ENCODE measurements around the gene TMEFF2. TPM values are rescaled to one million over a fixed set of nuclear protein-coding genes. Genes with fewer than 3 reads are reported as not detected.

TMEFF2 gene
- total RNA-seq, 1 donor from 2014 or later, result 23.9 TPM

- Mint-ChIP-seq H3K27me3 (ENCODE audit: unreplicated experiment) (peaks cover 3% of the 10 kb centered on the region), H3K27ac (ENCODE audit: unreplicated experiment) (no peak overlapping the region), H3K4me1 (ENCODE audit: low read depth, unreplicated experiment) (peaks cover 23% of the 10 kb centered on the region), H3K36me3 (ENCODE audit: unreplicated experiment) (no peaks in the 10 kb centered on the region), H3K4me3 (ENCODE audit: unreplicated experiment) (no peak overlapping the region), H3K9me3 (ENCODE audit: unreplicated experiment) (peaks cover 1% of the 10 kb centered on the region)
- no peak for DNase-seq
- no peak for TF ChIP-seq CTCF (IDR thresholded peaks at IDR 0.05; ENCODE audit: partially characterized antibody, unreplicated experiment)
These were observed 37.0 kb downstream of the TMEFF2 start for GRCh38 chr2:192157776-192158175.

- Mint-ChIP-seq H3K27me3 (ENCODE audit: unreplicated experiment) (peaks cover 3% of the 10 kb centered on the region), H3K4me3 (ENCODE audit: unreplicated experiment) (no peak overlapping the region), H3K4me1 (ENCODE audit: low read depth, unreplicated experiment) (peaks cover 21% of the 10 kb centered on the region), H3K36me3 (ENCODE audit: unreplicated experiment) (no peaks in the 10 kb centered on the region), H3K27ac (ENCODE audit: unreplicated experiment) (no peak overlapping the region), H3K9me3 (ENCODE audit: unreplicated experiment) (peaks cover 1% of the 10 kb centered on the region)
- TF ChIP-seq CTCF (IDR thresholded peaks at IDR 0.05; ENCODE audit: partially characterized antibody, unreplicated experiment), result no peak
- DNase-seq, result no peak
These were observed 39.1 kb downstream of the TMEFF2 start for GRCh38 chr2:192155511-192156118.

GRCh38 chr2:192153561-192153960 is 41.2 kb downstream of the TMEFF2 start:
- no peak for DNase-seq
- H3K9me3 Mint-ChIP-seq (ENCODE audit: unreplicated experiment), result no peaks in the 10 kb centered on the region
- H3K4me1 Mint-ChIP-seq (ENCODE audit: low read depth, unreplicated experiment), result peaks cover 25% of the 10 kb centered on the region
- no peaks in the 10 kb centered on the region for H3K36me3 Mint-ChIP-seq (ENCODE audit: unreplicated experiment)
- H3K27me3 Mint-ChIP-seq (ENCODE audit: unreplicated experiment), result peaks cover 2% of the 10 kb centered on the region
- TF ChIP-seq CTCF (IDR thresholded peaks at IDR 0.05; ENCODE audit: partially characterized antibody, unreplicated experiment), result no peak
- H3K4me3 Mint-ChIP-seq (ENCODE audit: unreplicated experiment), result peak overlapping the region; percentile 20
- H3K27ac Mint-ChIP-seq (ENCODE audit: unreplicated experiment), result no peak overlapping the region

GRCh38 chr2:192151853-192152252 is 42.9 kb downstream of the TMEFF2 start:
- Mint-ChIP-seq H3K4me3 (ENCODE audit: unreplicated experiment) (no peak overlapping the region), H3K27ac (ENCODE audit: unreplicated experiment) (no peak overlapping the region), H3K4me1 (ENCODE audit: low read depth, unreplicated experiment) (peaks cover 25% of the 10 kb centered on the region), H3K36me3 (ENCODE audit: unreplicated experiment) (no peaks in the 10 kb centered on the region), H3K9me3 (ENCODE audit: unreplicated experiment) (no peaks in the 10 kb centered on the region), H3K27me3 (ENCODE audit: unreplicated experiment) (no peaks in the 10 kb centered on the region)
- no peak for TF ChIP-seq CTCF (IDR thresholded peaks at IDR 0.05; ENCODE audit: partially characterized antibody, unreplicated experiment)
- DNase-seq, result no peak

GRCh38 chr2:192150166-192150565 is 44.6 kb downstream of the TMEFF2 start:
- no peak overlapping the region for H3K4me3 Mint-ChIP-seq (ENCODE audit: unreplicated experiment)
- no peak for TF ChIP-seq CTCF (IDR thresholded peaks at IDR 0.05; ENCODE audit: partially characterized antibody, unreplicated experiment)
- H3K27me3 Mint-ChIP-seq (ENCODE audit: unreplicated experiment), result no peaks in the 10 kb centered on the region
- no peaks in the 10 kb centered on the region for H3K36me3 Mint-ChIP-seq (ENCODE audit: unreplicated experiment)
- H3K27ac Mint-ChIP-seq (ENCODE audit: unreplicated experiment), result no peak overlapping the region
- no peak for DNase-seq
- H3K9me3 Mint-ChIP-seq (ENCODE audit: unreplicated experiment), result no peaks in the 10 kb centered on the region
- H3K4me1 Mint-ChIP-seq (ENCODE audit: low read depth, unreplicated experiment), result peaks cover 32% of the 10 kb centered on the region

All from glutamatergic neuron (in vitro differentiated cells).